ENCODE results near the gene CD7. TPM values are rescaled to one million over a fixed set of nuclear protein-coding genes. Genes with fewer than 3 reads are reported as not detected.

Gene CD7
- total RNA-seq, 1 experiment from 2014 or later, result 0.77 TPM

DNA sequence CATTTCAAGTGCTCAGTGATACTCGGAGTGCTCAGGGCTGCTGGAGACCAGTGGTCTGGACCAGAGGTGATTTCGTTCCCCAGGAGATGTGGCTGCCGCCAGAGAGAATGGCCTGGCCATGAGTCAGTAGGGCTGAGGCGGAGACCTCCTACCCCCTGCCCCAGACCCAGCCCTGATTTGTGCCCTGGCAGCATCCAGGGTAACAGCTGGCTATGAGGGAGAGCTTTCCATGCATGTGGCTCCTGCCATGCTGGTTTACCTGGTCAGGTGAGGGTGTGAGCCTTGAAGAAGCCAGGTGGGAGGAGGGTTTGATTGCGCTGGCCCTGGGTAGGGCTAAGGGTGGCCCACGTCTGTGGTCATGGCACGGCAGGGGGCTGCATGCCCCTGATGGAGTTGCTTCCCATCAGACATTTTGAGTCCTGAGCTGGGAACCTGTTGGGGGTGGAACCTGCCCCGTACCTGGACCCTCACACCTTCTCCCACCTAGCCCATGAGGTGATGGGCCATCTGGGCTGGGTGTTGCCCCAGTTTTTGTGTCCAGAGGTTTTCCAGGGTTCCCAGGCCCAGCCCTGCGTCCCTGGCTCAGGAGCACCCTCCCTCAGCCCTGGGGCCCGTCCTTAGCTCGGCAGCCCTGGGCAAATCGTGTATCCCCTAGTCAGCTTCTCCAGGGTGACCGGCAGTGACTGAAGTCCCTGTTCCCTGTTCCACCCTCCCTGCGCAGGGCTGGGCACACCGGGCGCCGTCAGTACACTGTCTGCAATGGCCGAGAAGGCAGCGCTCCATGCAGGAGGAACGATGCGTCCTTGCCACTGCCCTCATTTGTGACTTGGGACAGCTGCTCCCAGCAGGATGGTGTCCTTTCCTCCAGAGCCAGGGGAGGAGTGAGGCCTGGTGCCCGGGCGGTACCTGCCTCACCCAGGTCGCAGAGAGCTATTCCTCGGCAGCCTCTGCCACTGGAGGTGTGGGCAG, 34.9 kb downstream of the CD7 start:
- in situ Hi-C loops (cut with HindIII; ENCODE audit: low pct_unique_long_range_greater_than_20kb, low sequenced_read_pairs) (no loop called here), intact Hi-C loops (cut with micrococcal nuclease; ENCODE audit: unreplicated experiment) (no loop called here)
- TF ChIP-seq SIN3A (IDR thresholded peaks at IDR 0.05; ENCODE audit: borderline replicate concordance, insufficient read depth, low read depth, low read length) (no peak), REST (IDR thresholded peaks at IDR 0.05; ENCODE audit: insufficient read depth in 1 of 2, low read depth in 2 of 2, low read length in 1 of 2) (no peak), POLR2AphosphoS5 (IDR thresholded peaks at IDR 0.05; ENCODE audit: low read depth, low read length) (no peak), TCF7L2 (IDR thresholded peaks at IDR 0.05; ENCODE audit: low read depth, low read length) (no peak)
- TF ChIP-seq, protein P1, sequence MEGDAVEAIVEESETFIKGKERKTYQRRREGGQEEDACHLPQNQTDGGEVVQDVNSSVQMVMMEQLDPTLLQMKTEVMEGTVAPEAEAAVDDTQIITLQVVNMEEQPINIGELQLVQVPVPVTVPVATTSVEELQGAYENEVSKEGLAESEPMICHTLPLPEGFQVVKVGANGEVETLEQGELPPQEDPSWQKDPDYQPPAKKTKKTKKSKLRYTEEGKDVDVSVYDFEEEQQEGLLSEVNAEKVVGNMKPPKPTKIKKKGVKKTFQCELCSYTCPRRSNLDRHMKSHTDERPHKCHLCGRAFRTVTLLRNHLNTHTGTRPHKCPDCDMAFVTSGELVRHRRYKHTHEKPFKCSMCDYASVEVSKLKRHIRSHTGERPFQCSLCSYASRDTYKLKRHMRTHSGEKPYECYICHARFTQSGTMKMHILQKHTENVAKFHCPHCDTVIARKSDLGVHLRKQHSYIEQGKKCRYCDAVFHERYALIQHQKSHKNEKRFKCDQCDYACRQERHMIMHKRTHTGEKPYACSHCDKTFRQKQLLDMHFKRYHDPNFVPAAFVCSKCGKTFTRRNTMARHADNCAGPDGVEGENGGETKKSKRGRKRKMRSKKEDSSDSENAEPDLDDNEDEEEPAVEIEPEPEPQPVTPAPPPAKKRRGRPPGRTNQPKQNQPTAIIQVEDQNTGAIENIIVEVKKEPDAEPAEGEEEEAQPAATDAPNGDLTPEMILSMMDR (IDR thresholded peaks at IDR 0.05), result no peak
- Histone ChIP-seq H3K27ac (ENCODE audit: low read length) (peak overlapping the region; percentile 12), H3K4me3 (ENCODE audit: low read depth in 2 of 2, low read length in 2 of 2) (no peak overlapping the region), H3K4me1 (ENCODE audit: control insufficient read depth, insufficient read depth, low read length) (peaks cover 22% of the 10 kb centered on the region), H3K27me3 (ENCODE audit: control insufficient read depth, insufficient read depth, low read length) (no peaks in the 10 kb centered on the region), H3K9me3 (ENCODE audit: control insufficient read depth, insufficient read depth, low read depth, low read length) (no peaks in the 10 kb centered on the region), H3K36me3 (ENCODE audit: control insufficient read depth, insufficient read depth, low read length) (no peaks in the 10 kb centered on the region)
- no TSS peak for BruUV-seq (replicated peaks)
- no peak for DNase-seq (ENCODE audit: low read depth, low spot score)
- ChIA-PET CTCF (no interaction called here), POLR2A (interaction anchor here (0.5 to 0.8 kb wide), 4 partner anchors 10 to 213 kb away, joined by 4 to 13 read pairs (median 6); no protein-coding TSS in a partner anchor)
- peak; percentile 51 for ATAC-seq

DNA sequence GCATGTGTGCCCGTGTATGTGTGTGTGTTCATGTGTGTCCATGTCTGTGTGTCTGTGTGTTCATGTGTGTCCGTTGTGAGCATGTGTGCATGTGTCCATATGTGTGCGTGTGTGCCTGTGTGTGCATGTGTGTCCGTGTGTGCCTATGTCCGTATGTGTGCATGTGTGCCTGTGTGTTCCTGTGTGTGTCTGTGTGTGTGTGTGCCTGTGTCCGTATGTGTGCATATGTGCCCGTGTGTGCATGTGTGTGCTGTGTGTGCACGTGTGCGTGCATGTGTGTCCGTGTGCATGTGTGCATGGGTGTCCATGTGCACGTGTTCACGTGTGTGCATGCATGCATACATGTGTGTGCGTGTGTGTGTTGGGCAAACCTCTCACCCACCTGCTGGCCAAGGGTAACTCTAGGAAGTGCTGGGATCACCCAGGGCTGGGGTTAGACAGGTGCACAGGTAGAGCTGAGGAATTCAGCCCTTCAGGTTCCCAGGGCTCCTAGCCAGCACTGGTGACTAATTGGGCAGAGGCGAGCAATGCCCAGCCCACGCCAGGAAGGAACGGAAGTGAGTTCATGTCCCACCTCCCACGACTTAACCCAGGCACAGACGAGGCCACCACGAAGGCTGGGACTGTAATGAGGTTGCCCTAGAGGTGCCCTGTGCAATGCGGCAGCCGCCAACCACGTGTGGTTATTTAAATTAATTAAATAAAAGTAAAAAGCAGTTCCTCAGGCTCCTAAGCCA, 35.7 kb downstream of the CD7 start:
- POLR2A ChIA-PET, result interaction anchor here (0.5 to 0.6 kb wide), 2 partner anchors 30 to 214 kb away, joined by 7 to 13 read pairs; no protein-coding TSS in a partner anchor
- H3K27me3 ChIP-seq (ENCODE audit: control insufficient read depth, insufficient read depth, low read length), result no peaks in the 10 kb centered on the region
- H3K27ac ChIP-seq (ENCODE audit: low read length), result peak overlapping the region; percentile 12
- TF ChIP-seq, protein P1 (IDR thresholded peaks at IDR 0.05), result no peak
- TF ChIP-seq POLR2AphosphoS5 (IDR thresholded peaks at IDR 0.05; ENCODE audit: low read depth, low read length), result no peak
- no peak for TF ChIP-seq SIN3A (IDR thresholded peaks at IDR 0.05; ENCODE audit: borderline replicate concordance, insufficient read depth, low read depth, low read length)
- TF ChIP-seq REST (IDR thresholded peaks at IDR 0.05; ENCODE audit: insufficient read depth in 1 of 2, low read depth in 2 of 2, low read length in 1 of 2), result no peak
- no peak for TF ChIP-seq TCF7L2 (IDR thresholded peaks at IDR 0.05; ENCODE audit: low read depth, low read length)
- no peak overlapping the region for H3K4me3 ChIP-seq (ENCODE audit: low read depth in 2 of 2, low read length in 2 of 2)
- peak; percentile 70 for ATAC-seq
- no peaks in the 10 kb centered on the region for H3K9me3 ChIP-seq (ENCODE audit: control insufficient read depth, insufficient read depth, low read depth, low read length)
- no peaks in the 10 kb centered on the region for H3K36me3 ChIP-seq (ENCODE audit: control insufficient read depth, insufficient read depth, low read length)
- CTCF ChIA-PET, result no interaction called here
- no peak for DNase-seq (ENCODE audit: low read depth, low spot score)
- H3K4me1 ChIP-seq (ENCODE audit: control insufficient read depth, insufficient read depth, low read length), result peaks cover 22% of the 10 kb centered on the region
- intact Hi-C loops (cut with micrococcal nuclease; ENCODE audit: unreplicated experiment) (no loop called here), in situ Hi-C loops (cut with HindIII; ENCODE audit: low pct_unique_long_range_greater_than_20kb, low sequenced_read_pairs) (no loop called here)
- BruUV-seq (replicated peaks), result no TSS peak

Data from Panc1 (cell line).